ENCODE results near the gene HIRA. TPM values are rescaled to one million over a fixed set of nuclear protein-coding genes. Genes with fewer than 3 reads are reported as not detected.

HIRA gene
- total and polyA plus RNA-seq, 2 of the 8 experiments (the other 6 are each of a cell fraction or from before 2014, with no cell fraction given): 34.9 to 67.2 TPM

GRCh38 chr22:19290400-19291217, 140.9 kb downstream of the HIRA start (continued):
- TF ChIP-seq YY1 (IDR thresholded peaks at IDR 0.05; ENCODE audit: low read depth, low read length) (no peak), EGR1 (IDR thresholded peaks at IDR 0.05; ENCODE audit: borderline replicate concordance, low read depth, low read length) (no peak), GTF2F1 (IDR thresholded peaks at IDR 0.05; ENCODE audit: borderline replicate concordance, low read depth, low read length) (no peak), KDM1A (IDR thresholded peaks at IDR 0.05; ENCODE audit: borderline replicate concordance, low read length) (no peak)
